ENCODE results near the gene SIDT2.

SIDT2 gene

DNA sequence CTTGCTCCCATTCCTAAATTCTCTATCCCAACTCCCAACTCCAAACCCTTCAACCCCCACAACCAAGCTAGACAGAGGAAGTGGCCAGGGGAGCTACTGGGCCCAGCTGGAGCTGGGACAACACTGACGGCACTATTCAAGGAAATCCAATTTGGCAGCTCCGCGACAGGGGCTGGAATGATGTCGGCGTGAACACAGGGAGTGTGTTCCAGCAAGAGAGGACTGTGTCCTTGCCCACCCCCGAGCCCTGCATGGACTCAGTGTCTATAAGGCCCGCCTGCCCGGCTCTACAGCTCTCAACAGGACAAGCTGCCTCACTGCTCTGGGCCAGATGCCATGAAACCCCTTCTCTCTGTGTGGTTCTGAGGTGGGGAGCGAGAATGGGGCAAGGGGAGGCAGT is 42.0 kb downstream of the SIDT2 start:
- in situ Hi-C loops (cut with HindIII; ENCODE audit: low sequenced_read_pairs): no loop called here

DNA sequence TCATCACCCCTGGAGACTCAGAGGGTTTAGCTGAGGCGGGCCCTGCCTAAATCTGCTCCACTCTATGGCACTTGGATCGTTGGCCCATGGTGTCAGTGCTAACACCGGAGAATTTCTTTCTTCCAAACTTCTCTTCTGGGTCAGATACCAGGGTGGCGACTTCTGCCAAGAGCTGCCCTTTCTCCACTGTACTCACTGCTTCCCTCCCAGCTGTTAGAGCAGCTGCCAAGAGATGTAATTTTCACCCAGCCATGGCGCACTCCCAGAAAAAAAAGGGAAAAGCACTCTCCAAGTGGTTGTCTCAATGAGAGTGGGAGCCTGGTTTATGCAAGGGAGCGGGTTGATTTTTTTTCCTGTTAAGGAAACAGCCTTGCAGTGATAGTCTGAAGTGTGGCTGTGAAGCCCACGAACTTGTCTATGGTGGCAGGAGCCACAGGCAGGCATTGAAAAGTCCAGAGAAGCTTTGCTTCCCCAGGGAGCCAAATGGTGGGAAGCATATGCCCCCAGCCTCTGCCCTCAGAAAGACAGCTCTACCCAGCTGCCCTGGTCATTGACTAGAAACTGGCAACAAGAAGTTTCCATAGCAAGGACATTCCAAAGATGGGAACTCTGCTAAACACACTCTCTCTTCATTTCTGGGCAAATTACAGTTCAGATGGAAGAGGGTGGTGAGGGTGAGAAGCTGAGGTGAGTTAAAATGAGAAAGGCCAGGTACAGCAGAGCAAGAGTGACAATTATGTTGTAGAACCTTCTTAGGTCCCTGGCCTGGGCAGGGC is 42.6 kb downstream of the SIDT2 start:
- in situ Hi-C loops (cut with HindIII; ENCODE audit: low sequenced_read_pairs): no loop called here

DNA sequence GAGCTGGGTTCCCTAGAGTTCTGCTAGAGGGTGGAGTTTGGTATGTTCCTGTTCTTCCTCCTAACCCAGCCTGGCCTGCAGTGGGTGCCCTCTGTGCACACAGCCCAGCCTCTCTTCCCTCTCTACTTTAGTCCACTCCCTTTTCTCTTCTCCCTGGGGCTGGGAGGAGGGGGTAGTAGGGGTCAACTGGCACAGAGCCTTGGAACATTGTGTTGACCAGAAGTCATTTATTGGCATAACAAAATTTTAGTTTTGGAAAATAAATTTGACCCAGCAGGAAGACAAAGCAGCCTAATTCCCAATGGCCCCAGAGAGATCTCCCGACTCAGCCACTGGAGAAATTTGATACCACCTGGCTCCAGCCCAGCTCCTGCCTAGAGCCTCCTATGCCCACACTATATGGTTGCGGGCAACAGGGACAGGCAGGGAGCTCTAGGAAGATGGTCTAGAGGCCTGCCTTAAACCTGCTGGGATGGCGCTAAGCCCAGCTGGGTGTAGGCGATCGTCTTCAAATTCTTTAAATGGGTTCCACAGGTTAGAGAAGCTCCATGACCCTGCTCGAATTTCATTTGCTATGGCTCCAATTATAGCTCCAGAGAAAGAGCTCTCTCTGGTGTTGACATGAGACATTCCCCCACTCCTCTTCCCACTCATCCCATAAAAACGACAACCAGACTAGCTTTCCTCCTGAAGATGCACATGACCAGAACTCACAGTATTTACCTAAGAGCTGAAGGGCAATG is 43.4 kb downstream of the SIDT2 start:
- in situ Hi-C loops (cut with HindIII; ENCODE audit: low sequenced_read_pairs): no loop called here

DNA sequence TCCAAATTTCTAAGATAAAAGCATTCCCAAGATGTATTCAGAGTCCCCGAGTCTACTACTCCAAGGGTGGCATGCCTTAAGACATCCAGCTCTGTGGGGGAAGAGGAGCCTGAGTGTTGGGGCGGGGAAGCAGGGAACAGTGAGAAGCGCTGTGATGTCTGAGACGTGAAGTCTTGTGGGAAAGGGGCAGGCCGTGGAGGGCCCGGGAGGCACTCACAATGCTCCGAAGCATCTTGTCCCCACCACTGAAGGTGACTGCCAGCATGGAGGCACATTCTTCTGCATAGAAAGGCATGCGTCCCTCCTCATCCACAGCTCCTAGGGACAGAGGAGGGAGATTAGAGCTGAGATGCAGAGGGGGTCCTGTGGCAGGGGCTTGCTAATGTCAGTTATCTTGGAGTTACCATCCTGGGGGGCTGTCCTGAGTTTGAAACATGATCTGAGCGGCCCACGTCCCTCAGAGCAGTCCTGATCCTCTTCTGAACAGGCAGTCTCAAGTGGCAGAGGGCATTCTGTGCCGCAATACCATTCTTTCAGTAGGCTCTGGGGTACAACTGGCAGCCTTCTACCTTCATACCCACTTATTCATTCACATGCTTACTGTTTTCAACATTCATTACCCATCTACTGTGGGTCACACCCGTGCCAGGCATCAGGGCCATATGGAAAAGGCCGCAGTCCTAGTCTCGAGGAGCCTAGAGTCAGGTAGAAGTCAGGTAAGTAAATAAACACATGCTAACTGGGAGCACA is 44.6 kb downstream of the SIDT2 start:
- in situ Hi-C loops (cut with HindIII; ENCODE audit: low sequenced_read_pairs): no loop called here

DNA sequence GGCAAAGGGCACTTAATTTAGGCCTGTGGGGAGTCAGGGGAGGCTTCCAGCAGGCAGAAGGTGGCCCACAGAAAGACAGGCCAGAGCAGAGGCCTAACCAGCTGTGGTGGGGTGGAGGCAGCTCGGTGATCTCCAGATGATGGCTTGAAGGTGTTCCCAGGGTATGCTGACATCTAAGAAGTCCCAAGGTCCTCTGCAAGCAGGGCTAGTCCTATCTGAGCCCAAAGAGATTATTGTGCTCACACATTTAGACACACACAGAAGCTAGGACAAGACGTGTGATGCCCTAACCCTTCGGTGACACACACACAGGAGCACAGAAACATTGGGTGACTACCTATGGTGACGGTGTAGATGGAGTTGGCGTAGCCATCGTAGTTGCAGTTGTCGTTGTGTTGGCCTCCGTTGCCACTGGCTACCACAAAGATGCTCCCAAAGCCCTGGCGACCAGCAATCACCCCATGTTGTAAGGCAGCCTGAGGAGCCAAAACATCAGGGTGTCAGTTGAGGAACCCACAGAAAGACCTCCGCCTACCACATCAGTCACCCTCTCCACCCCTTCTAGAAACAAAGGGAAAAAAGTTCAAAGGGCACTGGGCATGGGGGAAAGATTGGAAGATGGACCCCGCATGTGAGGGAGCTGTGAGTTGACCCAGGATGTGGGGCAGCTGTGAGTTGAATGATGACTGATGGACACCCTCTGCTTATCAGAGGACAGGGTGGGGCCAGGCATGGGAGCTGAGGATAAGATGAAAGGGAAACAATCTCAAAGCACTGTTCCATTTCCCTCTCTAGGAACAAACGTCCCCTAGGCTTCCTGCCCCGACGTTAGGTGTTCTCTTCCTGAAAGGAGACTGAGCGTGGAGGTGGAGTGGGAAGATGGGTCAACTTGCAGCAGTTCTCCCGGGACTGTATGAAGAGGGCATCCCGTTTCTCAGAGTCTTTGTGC is 45.5 kb downstream of the SIDT2 start:
- in situ Hi-C loops (cut with HindIII; ENCODE audit: low sequenced_read_pairs): no loop called here

DNA sequence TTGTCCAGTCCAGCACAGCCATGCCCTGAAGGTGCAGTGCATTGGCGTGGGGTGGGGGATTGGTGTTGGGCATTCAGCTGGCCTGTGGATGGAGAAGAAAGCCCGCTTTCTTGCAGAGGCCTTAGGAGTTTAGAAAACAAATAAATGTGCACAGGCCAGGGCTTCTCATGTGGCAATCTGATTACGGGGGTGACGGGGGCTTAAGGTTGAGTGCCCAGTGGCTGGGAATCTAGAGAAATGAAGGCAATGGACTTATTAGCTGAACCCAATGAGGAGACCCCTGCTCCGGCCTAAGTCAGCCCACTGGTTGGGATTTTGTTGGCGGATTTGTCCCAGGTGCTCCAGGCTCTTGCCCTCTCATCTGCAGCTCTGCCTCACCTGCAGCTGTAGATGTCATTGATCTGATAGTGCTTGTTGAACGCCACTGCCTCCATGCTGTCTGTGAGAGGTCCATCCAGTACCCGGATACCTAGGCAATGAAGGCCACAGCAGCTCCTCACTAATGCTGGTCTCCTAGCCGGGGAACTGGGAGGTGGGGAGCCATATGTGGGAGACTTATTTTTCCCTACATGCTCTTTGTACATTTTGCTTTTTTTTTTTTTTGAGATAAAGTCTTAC is 47.1 kb downstream of the SIDT2 start:
- in situ Hi-C loops (cut with HindIII; ENCODE audit: low sequenced_read_pairs): no loop called here

DNA sequence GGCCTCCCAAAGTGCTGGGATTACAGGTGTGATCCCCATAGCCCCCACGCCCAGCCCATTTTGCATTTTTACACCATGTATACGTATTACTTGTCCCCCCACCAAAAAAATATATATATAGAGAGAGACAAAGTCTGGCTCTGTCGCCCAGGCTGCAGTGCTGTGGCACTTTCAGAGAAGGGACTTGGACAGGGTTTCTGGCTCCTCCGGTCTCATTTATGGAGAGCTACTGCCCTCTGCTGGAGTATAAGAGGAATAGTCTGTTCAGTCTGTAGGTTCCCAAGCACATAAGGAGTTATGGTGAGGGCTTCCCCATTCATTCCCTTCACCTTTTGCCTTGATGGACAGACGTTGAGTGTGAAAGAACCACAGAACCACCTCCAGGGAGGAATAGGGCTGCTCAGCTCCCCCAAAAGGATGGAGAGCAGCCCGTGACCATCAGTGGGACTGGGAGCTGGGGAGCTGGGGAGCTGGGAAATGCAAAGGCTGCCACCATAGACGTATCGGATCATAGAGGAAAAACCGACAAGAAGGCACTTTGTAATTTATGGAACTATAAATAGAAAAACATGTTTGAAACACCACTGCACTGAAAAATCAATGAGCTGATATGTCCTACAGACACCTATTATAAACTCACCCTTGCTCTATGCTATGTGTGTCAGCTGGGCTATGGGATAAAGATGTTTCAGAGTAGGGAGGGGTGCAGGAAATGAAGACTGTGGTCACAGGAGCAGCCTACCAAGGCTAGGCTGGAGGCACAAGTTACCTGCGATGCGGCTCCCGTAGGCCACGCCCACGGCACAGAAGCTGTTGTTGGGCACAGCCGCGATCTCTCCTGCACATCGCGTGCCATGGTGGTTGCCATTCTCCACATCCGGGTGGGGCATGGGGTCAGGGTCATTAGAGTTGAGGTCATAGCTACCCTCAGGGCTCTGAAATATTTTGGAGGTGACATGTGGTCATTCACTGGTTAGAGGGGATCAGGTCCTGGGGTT is 48.1 kb downstream of the SIDT2 start:
- in situ Hi-C loops (cut with HindIII; ENCODE audit: low sequenced_read_pairs): no loop called here

DNA sequence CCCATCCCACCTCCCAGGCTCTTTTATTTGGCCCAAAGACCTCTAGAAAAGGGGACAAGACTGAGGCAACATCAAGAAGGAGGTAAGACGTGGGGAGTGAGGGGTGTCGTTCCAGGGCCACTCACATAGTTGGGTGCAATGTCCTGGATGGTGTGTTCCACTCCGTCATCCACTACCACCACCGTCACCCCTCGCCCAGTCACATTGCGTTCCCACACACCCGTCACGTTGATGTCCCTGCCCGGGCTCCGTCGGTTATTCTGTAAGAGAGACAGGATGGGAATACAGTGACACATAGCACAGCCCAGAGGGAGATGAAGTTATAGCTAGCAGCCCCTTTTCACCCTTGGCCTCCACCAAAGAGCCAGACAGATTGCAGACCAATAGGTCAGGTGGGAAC is 49.5 kb downstream of the SIDT2 start:
- in situ Hi-C loops (cut with HindIII; ENCODE audit: low sequenced_read_pairs): no loop called here

DNA sequence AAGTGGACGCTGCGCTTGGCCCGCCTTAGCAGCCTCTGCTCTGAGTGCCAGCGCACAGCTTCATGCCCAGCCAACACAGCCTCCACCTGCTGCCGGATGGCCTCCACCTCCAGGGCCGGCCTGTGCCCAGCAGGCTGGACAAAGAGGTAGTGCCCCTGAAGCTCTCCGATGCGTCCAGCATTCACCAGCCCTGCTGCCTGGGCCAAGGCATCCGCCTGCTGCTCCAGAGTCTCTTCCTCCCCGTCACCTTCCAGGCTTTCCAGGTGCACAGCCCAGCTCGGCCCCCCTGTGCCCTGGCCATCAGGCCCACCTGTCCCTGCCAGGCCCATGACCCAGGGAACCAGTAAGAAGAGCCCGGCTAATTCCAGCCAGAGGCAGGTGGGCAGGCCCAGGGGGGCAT is 50.9 kb downstream of the SIDT2 start:
- in situ Hi-C loops (cut with HindIII; ENCODE audit: low sequenced_read_pairs): no loop called here

DNA sequence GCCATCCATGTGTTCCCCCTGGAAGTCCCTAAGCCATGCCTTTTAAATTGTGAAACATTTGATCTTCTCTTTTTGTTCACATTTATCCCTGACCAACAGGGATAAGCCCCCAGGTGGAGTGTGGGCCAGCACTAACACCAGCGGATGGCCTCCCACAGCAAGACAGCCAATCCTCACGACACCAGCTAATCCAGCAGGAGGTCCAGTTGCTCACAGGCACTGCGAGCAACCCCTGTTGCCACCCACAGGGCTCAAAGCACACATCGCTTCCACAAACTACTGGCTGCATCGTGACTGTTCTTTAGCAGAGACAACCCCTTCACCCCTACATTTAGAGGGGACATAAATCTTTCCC is 51.4 kb downstream of the SIDT2 start:
- in situ Hi-C loops (cut with HindIII; ENCODE audit: low sequenced_read_pairs): no loop called here

DNA sequence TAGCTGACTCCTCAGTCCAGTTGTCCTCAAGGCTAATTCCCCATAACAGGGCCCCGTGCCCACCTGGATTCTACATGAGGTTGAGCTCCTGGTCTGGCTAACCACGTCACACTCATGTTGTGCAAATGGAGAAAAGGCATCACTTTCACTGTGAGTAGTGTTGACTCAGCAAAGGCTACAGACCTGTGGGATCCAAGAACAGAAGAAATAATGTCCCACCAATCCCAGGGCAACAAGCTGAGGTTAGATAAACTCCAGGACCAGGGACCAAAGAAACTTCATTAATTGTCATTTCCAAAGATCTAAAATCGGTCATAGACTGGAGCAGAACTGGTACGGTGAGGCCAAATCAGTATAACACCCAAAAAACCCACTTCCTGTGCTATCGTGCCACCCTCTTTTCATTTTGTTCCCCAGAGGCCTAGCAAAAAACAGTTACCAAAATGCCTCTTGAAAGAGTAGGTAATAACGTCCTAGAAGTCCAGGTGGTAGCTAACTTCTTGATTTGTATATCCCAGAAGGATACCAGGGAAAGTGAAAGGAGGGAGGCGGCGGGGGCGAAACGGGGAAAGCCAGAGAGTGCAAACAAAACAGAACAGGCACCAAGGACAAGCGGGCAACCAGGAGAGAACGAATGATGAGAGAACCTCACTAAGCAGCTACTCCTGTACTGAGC is 51.9 kb downstream of the SIDT2 start:
- in situ Hi-C loops (cut with HindIII; ENCODE audit: low sequenced_read_pairs): no loop called here

DNA sequence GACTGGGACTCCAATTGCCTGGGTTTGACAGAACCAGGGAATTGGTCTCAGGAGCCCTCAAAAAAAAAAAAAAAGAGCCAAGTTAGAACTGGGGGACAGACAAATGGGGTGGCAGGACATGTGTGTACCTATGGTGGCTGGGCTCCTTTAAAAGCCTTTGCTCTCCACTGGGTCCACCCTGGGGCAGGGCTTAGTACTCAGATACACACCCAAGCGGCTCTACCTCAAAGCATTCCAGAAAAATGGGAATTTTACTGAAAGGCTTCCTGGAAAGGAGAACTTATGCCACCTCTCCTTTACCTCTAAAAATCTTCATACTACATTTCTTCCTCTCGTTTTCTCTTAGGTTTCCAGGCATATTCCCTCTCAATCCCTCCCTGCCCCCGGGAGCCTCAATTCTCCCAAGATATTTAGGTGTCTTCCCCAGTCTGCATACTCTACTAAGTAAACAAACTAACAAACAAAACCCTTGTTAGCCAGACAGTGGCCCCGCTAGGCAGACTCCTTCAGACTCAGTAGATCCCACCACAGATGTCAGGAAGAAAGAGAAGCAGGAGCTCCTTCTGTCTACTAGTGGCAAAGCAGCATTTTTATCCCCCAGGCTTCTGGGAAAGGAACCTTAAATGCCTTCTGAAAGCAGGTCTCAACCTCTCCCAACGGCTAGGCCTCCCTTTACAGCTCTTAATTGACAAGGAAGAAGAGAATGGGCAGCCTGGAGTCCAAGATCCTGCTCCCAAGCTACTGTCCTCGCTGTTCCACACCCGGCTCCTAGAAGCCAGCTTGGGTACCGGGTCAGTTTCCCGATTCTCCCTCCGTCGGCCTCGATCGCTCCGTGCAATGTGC is 52.7 kb downstream of the SIDT2 start:
- in situ Hi-C loops (cut with HindIII; ENCODE audit: low sequenced_read_pairs): no loop called here

DNA sequence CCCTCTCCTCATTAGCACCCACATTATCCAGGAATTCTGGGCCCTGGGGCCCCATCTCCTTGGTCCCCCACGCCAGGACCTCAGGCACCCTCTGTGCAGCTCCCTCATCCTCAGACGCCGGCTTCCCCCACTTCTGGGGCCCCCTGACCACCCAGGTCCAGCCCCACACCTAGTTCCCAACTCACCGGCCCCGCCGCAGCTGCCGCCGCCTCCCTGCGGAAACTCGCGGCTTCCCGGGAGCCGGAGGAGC is 53.2 kb downstream of the SIDT2 start, which contains the start of gene PCSK7:
Gene PCSK7, minus strand, starts transcription at position 232 of the 250 bp plus-strand sequence. CDS start 2,229 bp downstream, outside the sequence.
- in situ Hi-C loops (cut with HindIII; ENCODE audit: low sequenced_read_pairs): no loop called here

DNA sequence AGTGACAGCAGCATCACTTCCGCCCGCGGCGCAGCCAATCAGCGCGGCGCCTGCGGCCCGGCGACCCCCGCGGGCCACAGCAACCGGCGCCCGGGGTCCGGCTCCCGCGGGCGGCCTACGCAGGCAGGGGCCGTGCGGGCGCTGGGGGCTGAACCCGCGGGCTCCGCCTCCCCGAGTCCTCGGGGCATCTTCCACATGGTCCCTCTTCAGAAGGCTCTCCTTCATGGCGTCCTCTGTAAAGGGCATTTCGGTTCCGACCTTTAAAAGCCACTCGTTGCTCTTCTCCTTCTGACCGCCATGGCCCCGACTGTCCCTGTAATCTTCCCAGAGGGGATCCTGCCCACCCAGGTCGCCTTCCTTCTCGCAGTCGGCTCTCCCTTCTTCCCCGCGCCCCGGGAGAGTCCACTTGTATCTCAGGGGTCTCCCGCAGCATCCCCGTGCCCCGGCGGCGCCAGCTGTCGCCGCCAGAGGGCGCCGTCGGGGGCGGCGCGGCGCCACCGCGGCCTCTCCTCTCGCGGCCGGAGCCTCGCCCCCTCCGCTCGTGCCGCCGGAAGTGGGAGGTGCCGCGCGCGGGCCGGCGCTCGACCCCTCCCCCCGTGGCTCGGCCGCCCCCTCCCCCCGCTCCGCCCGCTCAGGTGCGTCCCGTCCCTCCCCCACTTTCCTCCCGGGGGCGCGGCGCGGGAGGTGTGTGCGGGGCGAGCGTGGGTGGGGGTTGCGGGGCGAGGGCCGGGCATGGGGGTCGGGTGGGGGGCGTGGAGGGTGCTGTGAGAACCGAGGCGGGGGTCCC is 53.7 kb downstream of the SIDT2 start, which contains the start of gene RNF214:
Gene RNF214, plus strand, starts transcription at position 580 of the 787 bp plus-strand sequence. CDS start 1,602 bp downstream, outside the sequence.
- in situ Hi-C loops (cut with HindIII; ENCODE audit: low sequenced_read_pairs): no loop called here

DNA sequence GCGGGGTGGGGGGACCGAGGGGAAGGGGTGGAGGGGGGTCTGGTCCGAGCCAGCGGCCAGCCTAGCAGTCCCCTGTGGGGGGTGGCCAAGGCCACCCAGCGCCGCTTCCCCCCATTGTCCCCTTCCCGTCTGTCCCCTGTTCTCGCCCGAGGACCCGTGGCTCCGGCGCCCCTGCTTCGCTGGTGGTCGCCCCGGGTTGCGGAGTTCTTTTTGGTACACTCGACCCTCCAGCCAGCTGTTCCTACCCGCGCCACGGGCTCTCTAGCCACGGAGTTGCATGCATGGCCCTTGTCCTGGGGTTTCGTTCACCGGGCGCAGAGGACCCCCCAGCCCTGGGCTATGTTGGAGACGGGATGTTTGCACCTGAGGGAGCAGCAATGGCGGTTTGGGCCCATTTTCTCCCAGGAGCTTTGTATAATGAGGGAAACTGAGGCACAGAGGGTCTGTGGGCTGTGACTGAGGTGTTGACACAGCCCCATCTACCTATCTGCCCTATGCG is 54.4 kb downstream of the SIDT2 start:
- in situ Hi-C loops (cut with HindIII; ENCODE audit: low sequenced_read_pairs): no loop called here

DNA sequence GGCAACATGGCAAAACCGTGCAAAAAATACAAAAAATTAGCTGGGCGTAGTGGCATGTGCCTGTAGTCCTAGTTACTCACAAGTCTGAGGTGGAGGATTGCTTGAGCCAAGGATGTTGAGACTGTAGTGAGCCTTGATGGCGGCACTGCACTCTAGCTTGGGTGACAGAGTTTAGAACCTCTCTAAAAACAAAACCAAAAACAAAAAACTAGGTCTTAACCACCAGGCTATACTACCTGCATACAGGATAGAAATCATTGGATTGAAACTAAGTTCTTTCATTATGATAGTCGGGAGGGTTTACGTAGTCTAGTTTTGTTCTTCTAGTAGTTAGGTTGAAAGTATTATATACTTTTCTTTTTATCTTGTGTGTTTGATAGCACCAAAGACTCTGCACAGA is 59.7 kb downstream of the SIDT2 start:
- in situ Hi-C loops (cut with HindIII; ENCODE audit: low sequenced_read_pairs): no loop called here

DNA sequence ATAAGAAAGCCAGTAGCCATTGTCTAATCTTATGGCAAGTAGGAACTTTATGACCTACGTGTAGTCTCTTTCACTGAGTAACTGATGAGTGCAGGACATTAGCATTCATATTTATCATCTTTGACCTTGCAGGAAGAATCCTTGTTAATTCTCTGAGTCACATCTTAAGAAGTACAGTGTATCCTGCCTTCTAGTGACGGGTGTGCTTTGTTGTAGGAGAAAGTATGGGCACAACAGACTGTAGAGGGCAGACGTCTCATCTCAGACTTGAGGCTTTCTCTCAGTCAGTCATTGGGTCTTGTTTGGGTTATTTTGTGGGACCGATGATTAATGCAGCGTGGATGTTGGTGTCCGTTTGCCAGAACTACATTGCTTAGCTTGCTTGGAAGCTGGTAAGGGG is 60.8 kb downstream of the SIDT2 start:
- in situ Hi-C loops (cut with HindIII; ENCODE audit: low sequenced_read_pairs): no loop called here

Data from DLD1 (cell line).